H7 (cell line): Measurements from ENCODE around the gene LRFN3. TPM values are rescaled to one million over a fixed set of nuclear protein-coding genes. Genes with fewer than 3 reads are reported as not detected.
"Not testable (repeated sequence)": the region's sequence is repeated elsewhere in the genome, so short reads cannot be mapped to it uniquely, and the experiment has no call there.

ENCODE experiments used
- DNase-seq: peaks from one replicate; pipeline ENCODE4 v3.0.0; 2012
- H3K27me3 ChIP-seq: 2 replicates; pipeline ENCODE4 v1.6.0; 2011; ENCODE audit warnings: mild to moderate bottlenecking, low read length; ENCODE audit not compliant: control insufficient read depth, insufficient read depth
- H3K36me3 ChIP-seq: replicated peaks from 2 replicates; pipeline ENCODE4 v1.5.1; 2011; ENCODE audit warnings: low read length; ENCODE audit not compliant: control insufficient read depth, insufficient read depth
- H3K4me3 ChIP-seq: 2 replicates; pipeline ENCODE4 v1.5.1; 2011; ENCODE audit warnings: low read depth, mild to moderate bottlenecking, control low read depth, low read length, moderate library complexity; ENCODE audit not compliant: insufficient read depth
- total RNA-seq: library from RNA; depleted of rRNA; stranded (reverse); fragments of >200 nt; shearing (Covaris generic); gene quantifications from 2 replicates; pipeline ENCODE4 v1.2.3, GENCODE V29; 2014

Gene LRFN3
- total RNA-seq, 1 experiment from 2014 or later = 9.9 TPM

- Histone ChIP-seq H3K4me3 (no peak overlapping the region), H3K27me3 (no peaks in the 10 kb centered on the region), H3K36me3 (no peaks in the 10 kb centered on the region; the same call in 1 of the 2 replicates)
- peak; percentile 45 for DNase-seq
These were observed 4.1 kb downstream of the LRFN3 start for GRCh38 chr19:35940078-35940775.

GRCh38 chr19:35940839-35941238, 4.7 kb downstream of the LRFN3 start:
- H3K4me3 ChIP-seq = no peak overlapping the region
- no peak for DNase-seq
- no peaks in the 10 kb centered on the region for H3K27me3 ChIP-seq
- no peaks in the 10 kb centered on the region; the same call in 1 of the 2 replicates for H3K36me3 ChIP-seq

- no peak overlapping the region for H3K4me3 ChIP-seq
- no peaks in the 10 kb centered on the region; the same call in 1 of the 2 replicates for H3K36me3 ChIP-seq
- H3K27me3 ChIP-seq = no peaks in the 10 kb centered on the region
- DNase-seq = no peak
These were observed 6.1 kb downstream of the LRFN3 start for GRCh38 chr19:35942235-35942634.

- no peaks in the 10 kb centered on the region for H3K27me3 ChIP-seq
- H3K4me3 ChIP-seq = no peak overlapping the region
- no peaks in the 10 kb centered on the region; the same call in 1 of the 2 replicates for H3K36me3 ChIP-seq
- DNase-seq = no peak
These were observed 7.4 kb downstream of the LRFN3 start for GRCh38 chr19:35943321-35944301.

GRCh38 chr19:35944556-35944955, 8.4 kb downstream of the LRFN3 start:
- H3K4me3 ChIP-seq = no peak overlapping the region
- DNase-seq = peak; percentile 43
- no peaks in the 10 kb centered on the region for H3K27me3 ChIP-seq
- H3K36me3 ChIP-seq = no peaks in the 10 kb centered on the region; the same call in 1 of the 2 replicates

- H3K4me3 ChIP-seq = no peak overlapping the region
- H3K36me3 ChIP-seq = no peaks in the 10 kb centered on the region; the same call in 1 of the 2 replicates
- no peaks in the 10 kb centered on the region for H3K27me3 ChIP-seq
- DNase-seq = no peak
These were observed 9.1 kb downstream of the LRFN3 start for GRCh38 chr19:35945121-35945790.

GRCh38 chr19:35946203-35946602, 10.0 kb downstream of the LRFN3 start:
- DNase-seq = no peak
- Histone ChIP-seq H3K4me3 (no peak overlapping the region), H3K27me3 (no peaks in the 10 kb centered on the region), H3K36me3 (no peaks in the 10 kb centered on the region; the same call in 1 of the 2 replicates)

- H3K36me3 ChIP-seq = no peaks in the 10 kb centered on the region
- no peaks in the 10 kb centered on the region for H3K27me3 ChIP-seq
- H3K4me3 ChIP-seq = no peak overlapping the region
- DNase-seq = peak; percentile 64
These were observed 13.0 kb downstream of the LRFN3 start for GRCh38 chr19:35949131-35949530.

- Histone ChIP-seq H3K4me3 (no peak overlapping the region), H3K36me3 (no peaks in the 10 kb centered on the region), H3K27me3 (peaks cover 28% of the 10 kb centered on the region)
- no peak for DNase-seq
These were observed 19.9 kb downstream of the LRFN3 start for GRCh38 chr19:35955881-35956634.

- not testable (repeated sequence) for DNase-seq, H3K36me3 ChIP-seq, H3K4me3 ChIP-seq
- H3K27me3 ChIP-seq = peaks cover 28% of the 10 kb centered on the region
These were observed 21.2 kb downstream of the LRFN3 start for GRCh38 chr19:35957411-35957810.

- no peak for DNase-seq
These were observed 22.5 kb downstream of the LRFN3 start for GRCh38 chr19:35958660-35959039.

GRCh38 chr19:35959040-35959967, 23.1 kb downstream of the LRFN3 start:
- peaks cover 28% of the 10 kb centered on the region for H3K27me3 ChIP-seq
- peak overlapping the region; percentile 29; the same call in 1 of the 2 replicates for H3K4me3 ChIP-seq
- peak; percentile 79 for DNase-seq
- no peaks in the 10 kb centered on the region for H3K36me3 ChIP-seq

More at GRCh38 chr19:35958660-35959039, 22.5 kb downstream of the LRFN3 start:
- Histone ChIP-seq H3K27me3 (peaks cover 28% of the 10 kb centered on the region), H3K36me3 (no peaks in the 10 kb centered on the region), H3K4me3 (peak overlapping the region; percentile 29; the same call in 1 of the 2 replicates)

GRCh38 chr19:35959968-35960320, 23.8 kb downstream of the LRFN3 start:
- H3K36me3 ChIP-seq = no peaks in the 10 kb centered on the region
- peak; percentile 72 for DNase-seq
- H3K27me3 ChIP-seq = peaks cover 28% of the 10 kb centered on the region
- no peak overlapping the region for H3K4me3 ChIP-seq
